HepG2 (cell line): ENCODE data around the gene MACROD2.

Source experiments
- EHMT2 ChIP-seq: fragments of 200-600 bp; sonication (generic); IDR thresholded peaks from 2 replicates; pipeline ENCODE4 v1.7.0; 2017; ENCODE audit warnings: antibody characterized with exemption, low read depth, low read length, borderline replicate concordance
- TF ChIP-seq, protein P1 (sequence below): sonication (generic); formaldehyde crosslinking; IDR thresholded peaks from 2 replicates; pipeline ENCODE4 v1.5.0; 2020; ENCODE audit warnings: mild to moderate bottlenecking, missing genetic modification reagents, moderate library complexity

DNA sequence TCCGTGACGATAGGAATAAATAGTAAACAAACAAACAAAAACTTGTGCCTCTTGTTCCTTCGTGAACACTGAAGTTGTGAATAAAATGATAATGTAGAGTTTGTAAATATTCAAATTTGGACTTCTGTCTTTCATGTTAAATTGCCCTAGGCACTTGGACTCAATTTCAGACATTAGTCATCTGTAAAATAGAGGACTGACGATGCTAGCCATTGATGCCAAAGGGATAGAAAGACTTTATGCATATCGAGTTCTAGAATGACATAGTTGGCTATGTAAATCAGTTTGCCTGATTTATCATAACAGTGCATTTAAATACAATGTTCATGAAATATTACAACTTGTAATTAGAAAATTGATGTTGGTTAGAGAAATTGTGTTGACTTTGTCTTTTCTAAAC, 388.0 kb downstream of the MACROD2 start:
- TF ChIP-seq, protein P1, sequence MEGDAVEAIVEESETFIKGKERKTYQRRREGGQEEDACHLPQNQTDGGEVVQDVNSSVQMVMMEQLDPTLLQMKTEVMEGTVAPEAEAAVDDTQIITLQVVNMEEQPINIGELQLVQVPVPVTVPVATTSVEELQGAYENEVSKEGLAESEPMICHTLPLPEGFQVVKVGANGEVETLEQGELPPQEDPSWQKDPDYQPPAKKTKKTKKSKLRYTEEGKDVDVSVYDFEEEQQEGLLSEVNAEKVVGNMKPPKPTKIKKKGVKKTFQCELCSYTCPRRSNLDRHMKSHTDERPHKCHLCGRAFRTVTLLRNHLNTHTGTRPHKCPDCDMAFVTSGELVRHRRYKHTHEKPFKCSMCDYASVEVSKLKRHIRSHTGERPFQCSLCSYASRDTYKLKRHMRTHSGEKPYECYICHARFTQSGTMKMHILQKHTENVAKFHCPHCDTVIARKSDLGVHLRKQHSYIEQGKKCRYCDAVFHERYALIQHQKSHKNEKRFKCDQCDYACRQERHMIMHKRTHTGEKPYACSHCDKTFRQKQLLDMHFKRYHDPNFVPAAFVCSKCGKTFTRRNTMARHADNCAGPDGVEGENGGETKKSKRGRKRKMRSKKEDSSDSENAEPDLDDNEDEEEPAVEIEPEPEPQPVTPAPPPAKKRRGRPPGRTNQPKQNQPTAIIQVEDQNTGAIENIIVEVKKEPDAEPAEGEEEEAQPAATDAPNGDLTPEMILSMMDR (CRISPR knock-in tag) = no peak
- TF ChIP-seq EHMT2 = no peak
